Neutrophil (primary cell): ENCODE data around the gene GABRA4.

Experiments
- H3K27ac ChIP-seq: fragments of 200-600 bp; sonication (generic); 2 replicates; pipeline ENCODE4 v1.5.1; 2016; ENCODE audit warnings: mild to moderate bottlenecking, moderate library complexity
- H3K27me3 ChIP-seq: fragments of 200-600 bp; sonication (generic); 2 replicates; pipeline ENCODE4 v1.6.0; 2016; ENCODE audit warnings: mild to moderate bottlenecking
- H3K36me3 ChIP-seq: fragments of 200-600 bp; sonication (generic); 2 replicates; pipeline ENCODE4 v1.5.1; 2017
- H3K4me1 ChIP-seq, 2 experiments: fragments of 200-600 bp in 1 of 2; sonication (generic) in 1 of 2; 1 replicate in 1 of 2; 2 replicates in 1 of 2; pipeline versions ENCODE4 v1.5.1 to v1.6.1; 2013 to 2016; ENCODE audit warnings: low read depth in 1 of 2, low read length in 1 of 2, mild to moderate bottlenecking in 1 of 2, moderate library complexity in 1 of 2; ENCODE audit not compliant: control insufficient read depth in 1 of 2, insufficient read depth in 1 of 2
- H3K4me3 ChIP-seq, 2 experiments: fragments of 200-600 bp in 1 of 2; sonication (generic) in 1 of 2; 1 replicate in 1 of 2; 2 replicates in 1 of 2; pipeline ENCODE4 v1.5.1; 2013 to 2016; ENCODE audit warnings: low read depth in 1 of 2, low read length in 1 of 2, mild to moderate bottlenecking in 1 of 2, moderate library complexity in 1 of 2
- H3K9me3 ChIP-seq: fragments of 200-600 bp; sonication (generic); 2 replicates; pipeline ENCODE4 v1.5.1; 2016
- TF ChIP-seq, protein P1 (sequence below): fragments of 200-600 bp; sonication (generic); IDR thresholded peaks from 2 replicates; pipeline ENCODE4 v1.5.1; 2016; ENCODE audit warnings: antibody characterized with exemption

The GABRA4 gene

DNA sequence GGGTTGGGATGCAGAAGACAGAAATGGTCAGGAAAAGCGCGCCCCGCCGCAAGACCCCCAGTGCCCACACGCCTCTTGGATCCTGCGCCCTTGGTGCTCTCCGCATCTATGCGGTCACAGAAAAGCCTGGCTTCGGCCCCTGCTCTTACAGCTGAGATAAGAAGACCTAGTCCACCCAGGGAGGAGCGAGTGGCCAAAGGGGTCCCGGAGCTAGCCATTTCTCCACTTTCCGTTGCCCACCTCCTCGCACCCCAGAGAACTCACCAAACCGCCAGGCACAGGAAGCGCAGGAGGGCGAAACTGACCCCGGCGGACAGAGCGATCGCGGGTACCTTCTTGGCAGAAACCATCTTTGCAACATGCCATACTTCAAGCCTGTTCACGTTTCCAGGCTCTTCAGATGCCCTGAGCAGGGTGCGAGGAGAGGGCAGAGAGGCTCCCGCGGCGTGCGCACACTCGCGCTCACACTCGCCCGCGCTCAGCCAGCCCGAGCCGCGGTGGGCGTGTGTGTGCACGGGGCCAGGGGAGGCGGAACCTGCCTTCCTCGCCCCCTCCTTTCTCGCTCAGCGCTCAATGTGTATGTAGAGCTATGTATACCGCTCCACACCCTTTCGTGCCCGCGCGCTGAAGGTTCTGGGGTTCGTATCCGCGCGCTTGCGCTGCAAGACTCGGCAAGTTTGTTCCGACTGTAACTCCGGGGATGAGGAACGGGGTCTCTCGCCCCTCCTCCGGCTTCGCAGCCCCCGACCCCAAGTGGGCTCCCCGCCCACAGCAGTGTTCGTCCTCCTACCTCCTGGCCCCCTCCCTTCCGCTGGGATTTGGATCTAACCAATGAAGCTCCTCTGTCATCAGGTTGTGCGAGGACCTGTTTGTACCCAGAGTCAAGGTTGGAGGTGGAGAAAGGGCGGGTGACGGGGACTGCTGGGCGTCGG is at the start of gene GABRA4:
Gene GABRA4 (minus strand): TSS at position 507 of the 932 bp plus-strand sequence. CDS start 157 bp downstream, at position 350.
- H3K4me3 ChIP-seq = no peak within 1 kb of the TSS
- H3K9me3 ChIP-seq = no peaks in the 10 kb centered on the region
- no peaks in the 10 kb centered on the region for H3K36me3 ChIP-seq
- no peak within 1 kb of the TSS for H3K27ac ChIP-seq
- TF ChIP-seq, protein P1, sequence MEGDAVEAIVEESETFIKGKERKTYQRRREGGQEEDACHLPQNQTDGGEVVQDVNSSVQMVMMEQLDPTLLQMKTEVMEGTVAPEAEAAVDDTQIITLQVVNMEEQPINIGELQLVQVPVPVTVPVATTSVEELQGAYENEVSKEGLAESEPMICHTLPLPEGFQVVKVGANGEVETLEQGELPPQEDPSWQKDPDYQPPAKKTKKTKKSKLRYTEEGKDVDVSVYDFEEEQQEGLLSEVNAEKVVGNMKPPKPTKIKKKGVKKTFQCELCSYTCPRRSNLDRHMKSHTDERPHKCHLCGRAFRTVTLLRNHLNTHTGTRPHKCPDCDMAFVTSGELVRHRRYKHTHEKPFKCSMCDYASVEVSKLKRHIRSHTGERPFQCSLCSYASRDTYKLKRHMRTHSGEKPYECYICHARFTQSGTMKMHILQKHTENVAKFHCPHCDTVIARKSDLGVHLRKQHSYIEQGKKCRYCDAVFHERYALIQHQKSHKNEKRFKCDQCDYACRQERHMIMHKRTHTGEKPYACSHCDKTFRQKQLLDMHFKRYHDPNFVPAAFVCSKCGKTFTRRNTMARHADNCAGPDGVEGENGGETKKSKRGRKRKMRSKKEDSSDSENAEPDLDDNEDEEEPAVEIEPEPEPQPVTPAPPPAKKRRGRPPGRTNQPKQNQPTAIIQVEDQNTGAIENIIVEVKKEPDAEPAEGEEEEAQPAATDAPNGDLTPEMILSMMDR = no peak
- H3K27me3 ChIP-seq = peaks cover 81% of the 10 kb centered on the region
- H3K4me1 ChIP-seq = no peaks in the 10 kb centered on the region

DNA sequence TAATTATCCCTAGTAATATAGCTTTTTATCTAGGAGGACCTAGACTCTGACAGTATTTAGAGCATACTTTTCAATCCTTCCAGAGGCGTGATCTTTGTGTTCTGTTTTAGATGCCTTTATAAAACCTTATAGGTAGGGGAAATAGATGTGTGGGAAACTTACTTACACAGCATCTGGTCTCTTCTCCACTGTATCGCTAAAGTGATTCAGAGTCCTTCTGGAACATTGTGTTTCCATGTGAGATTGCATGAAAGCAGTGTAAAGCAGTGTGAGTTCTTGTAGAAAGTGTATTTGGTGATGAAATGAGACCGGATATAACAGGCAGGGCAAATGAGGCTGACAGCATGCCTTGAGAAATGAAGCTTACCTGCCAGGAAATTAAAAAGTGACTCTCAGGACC is 47.4 kb upstream of the GABRA4 start:
- H3K9me3 ChIP-seq = no peaks in the 10 kb centered on the region
- no peak overlapping the region for H3K27ac ChIP-seq
- H3K4me3 ChIP-seq = no peak overlapping the region
- peaks cover 8% of the 10 kb centered on the region for H3K27me3 ChIP-seq
- no peaks in the 10 kb centered on the region for H3K4me1 ChIP-seq
- H3K36me3 ChIP-seq = no peaks in the 10 kb centered on the region
- TF ChIP-seq, protein P1 = no peak

DNA sequence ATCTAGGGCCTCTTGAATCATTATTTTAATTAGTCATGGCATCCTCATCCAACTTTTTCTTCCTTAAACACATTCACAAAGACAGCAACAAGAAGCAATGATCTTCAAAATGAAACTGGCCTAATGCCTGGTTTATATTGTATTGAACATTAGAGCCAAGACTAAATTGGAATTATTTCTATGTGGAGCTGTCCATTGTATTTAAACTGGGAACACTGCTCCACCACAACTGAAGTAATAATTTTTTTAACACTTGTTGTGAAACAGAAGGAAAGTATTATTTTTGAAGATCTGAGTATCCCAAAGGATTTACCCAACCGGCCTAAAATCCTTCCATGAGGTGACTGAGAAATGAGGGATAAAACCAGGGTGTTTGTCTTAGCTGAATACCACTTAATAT is 44.9 kb upstream of the GABRA4 start:
- TF ChIP-seq, protein P1 = no peak
- peaks cover 34% of the 10 kb centered on the region for H3K27me3 ChIP-seq
- no peak overlapping the region for H3K27ac ChIP-seq
- no peak overlapping the region for H3K4me3 ChIP-seq
- no peaks in the 10 kb centered on the region for H3K36me3 ChIP-seq
- H3K9me3 ChIP-seq = no peaks in the 10 kb centered on the region
- no peaks in the 10 kb centered on the region for H3K4me1 ChIP-seq

DNA sequence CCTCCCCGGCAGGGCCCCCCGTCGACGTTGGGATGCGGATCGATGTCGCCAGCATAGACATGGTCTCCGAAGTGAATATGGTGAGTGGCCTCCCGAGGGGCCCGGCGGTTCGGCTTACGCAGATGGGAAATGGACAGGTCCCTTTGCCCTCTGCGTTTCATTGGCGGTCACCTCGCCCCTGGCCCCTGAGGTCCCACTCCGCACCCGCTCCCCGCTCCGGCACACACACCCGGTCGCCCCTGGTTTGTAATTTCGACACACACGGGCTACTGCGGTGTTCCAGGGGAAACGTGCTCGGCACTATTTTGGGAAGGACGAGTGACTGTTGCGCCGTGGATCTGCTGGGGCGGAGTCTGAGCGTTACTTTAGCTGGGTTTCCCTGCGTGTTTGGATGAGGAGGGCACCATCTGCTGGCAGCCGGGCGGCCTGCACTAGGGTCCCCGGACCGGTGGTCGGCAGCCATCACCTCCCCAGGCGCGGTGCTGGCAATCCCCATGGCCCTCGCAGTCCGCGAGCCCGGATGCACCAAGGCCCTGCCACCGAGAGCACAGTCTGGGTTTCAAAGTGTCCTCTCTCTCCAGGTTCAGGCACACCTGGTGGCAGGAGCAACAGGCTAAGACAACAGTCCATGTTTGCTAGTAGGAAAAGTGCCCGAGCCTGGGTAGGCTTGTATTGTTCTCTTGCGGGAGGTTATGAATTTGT is 39.2 kb upstream of the GABRA4 start:
- H3K4me3 ChIP-seq = no peak overlapping the region
- peaks cover 0 to 5% of the 10 kb centered on the region in 2 experiments for H3K4me1 ChIP-seq

DNA sequence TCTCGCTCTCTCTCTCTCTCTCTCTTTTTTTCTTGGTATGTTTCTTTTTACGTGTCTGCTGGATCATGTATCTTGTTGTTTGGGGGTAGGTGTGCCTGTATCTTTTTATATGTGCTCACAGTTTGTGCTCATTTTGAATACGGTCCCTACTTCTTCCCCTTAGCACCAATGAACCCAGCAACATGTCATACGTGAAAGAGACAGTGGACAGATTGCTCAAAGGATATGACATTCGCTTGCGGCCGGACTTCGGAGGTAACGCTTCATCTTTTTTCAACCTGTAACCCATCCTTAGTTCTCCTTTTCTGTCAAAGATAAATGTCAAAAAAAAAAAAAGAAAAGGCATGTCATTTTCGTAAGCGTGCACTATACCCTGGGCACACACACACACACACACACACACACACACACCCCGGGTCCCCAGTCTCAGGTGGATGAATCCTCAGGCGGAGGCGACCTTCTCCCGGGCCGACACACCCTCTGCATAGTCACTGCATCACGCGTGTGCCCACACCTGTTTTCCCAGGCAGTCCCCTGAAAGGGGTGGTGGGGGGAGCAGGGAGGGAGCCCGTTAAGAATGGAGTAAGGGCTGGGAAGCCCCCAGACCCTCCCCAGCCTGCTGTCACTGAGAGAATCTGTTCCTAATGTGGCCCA is 38.5 kb upstream of the GABRA4 start:
- Histone ChIP-seq H3K4me3 (no peak overlapping the region), H3K9me3 (no peaks in the 10 kb centered on the region), H3K27ac (no peak overlapping the region), H3K27me3 (peaks cover 86% of the 10 kb centered on the region), H3K4me1 (peaks cover 0 to 5% of the 10 kb centered on the region in 2 experiments), H3K36me3 (no peaks in the 10 kb centered on the region)
- TF ChIP-seq, protein P1 = no peak

More for the DNA sequence above, 39.2 kb upstream of the GABRA4 start:
- TF ChIP-seq, protein P1 = no peak
- peaks cover 86% of the 10 kb centered on the region for H3K27me3 ChIP-seq
- no peak overlapping the region for H3K27ac ChIP-seq
- H3K36me3 ChIP-seq = no peaks in the 10 kb centered on the region
- no peaks in the 10 kb centered on the region for H3K9me3 ChIP-seq
